ENCODE measurements around the gene GDI1.

The GDI1 gene

GRCh38 chrX:154482786-154483185 is 45.8 kb downstream of the GDI1 start:
- DNase-seq (ENCODE audit: low spot score): no peak

DNA sequence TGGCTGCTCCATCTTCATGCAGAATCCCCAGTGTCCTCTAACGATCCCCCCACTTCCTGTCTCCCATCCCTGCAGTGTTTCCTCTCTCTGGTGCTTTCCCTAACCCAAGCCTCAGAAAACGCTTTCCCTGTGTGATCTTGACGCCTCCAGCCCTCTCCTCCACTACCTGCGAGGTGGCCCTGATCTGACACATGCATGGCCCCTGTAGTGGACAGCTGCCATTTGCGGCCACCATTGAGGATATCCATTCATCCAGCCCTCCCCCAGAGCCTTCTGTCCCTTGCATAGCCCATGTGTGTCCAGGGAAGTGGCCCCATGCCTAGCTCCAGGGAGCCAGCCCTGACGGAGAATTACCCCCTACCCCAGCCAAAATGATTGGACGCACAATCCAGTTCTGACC is 46.4 kb downstream of the GDI1 start:
- DNase-seq (ENCODE audit: low spot score): no peak

- DNase-seq (ENCODE audit: low spot score): peak; percentile 35
These were observed 47.5 kb downstream of the GDI1 start for GRCh38 chrX:154484255-154485149.

- no peak for DNase-seq (ENCODE audit: low spot score)
These were observed 48.4 kb downstream of the GDI1 start for GRCh38 chrX:154485150-154486051.

GRCh38 chrX:154486052-154486395 is 49.1 kb downstream of the GDI1 start:
- DNase-seq (ENCODE audit: low spot score): peak; percentile 54

GRCh38 chrX:154486396-154487207 is 49.6 kb downstream of the GDI1 start, which contains the start of gene UBL4A:
Gene UBL4A, minus strand, starts transcription at chrX:154486615. Its CDS starts 31 bp downstream, at chrX:154486584.
- DNase-seq (ENCODE audit: low spot score): peak; percentile 59

DNA sequence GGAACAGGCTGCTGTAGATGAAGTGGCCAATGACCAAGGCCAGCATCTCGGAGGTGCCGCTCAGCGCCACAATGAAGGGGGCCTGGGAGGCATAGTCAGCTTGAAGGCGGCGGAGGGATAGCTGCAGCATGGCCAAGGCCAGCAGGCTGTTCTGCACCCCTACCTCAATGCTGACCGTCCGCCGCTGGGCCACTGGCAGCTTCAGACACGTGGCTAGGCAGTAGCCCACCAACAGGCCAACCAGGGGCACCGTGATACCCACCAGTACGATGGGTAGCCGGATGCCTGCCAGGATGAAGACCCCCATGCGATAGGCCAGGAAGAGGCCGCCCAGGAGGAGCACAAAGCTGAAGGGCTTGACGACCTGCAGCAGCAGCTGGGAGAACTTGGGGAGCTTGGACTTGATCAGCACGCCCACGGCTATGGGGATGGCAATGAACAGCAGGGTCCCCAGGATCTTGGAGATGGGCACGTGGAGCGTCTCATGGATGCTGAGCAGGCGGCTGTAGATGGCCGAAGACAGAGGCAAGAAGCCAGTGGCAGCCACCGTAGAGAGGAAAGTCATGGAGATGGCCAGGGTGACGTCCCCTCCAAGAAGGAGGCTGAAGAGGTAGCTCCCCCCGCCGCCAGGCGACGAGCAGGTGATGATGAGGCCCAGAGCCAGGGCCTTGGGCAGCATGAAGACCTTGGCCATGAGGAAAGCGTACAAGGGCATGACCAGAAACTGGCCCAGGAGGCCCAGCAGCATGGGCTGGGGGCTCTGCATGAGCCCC is 50.8 kb downstream of the GDI1 start:
- peak; percentile 36 for DNase-seq (ENCODE audit: low spot score)

GRCh38 chrX:154488336-154489075 is 51.6 kb downstream of the GDI1 start:
- peak; percentile 38 for DNase-seq (ENCODE audit: low spot score)

DNA sequence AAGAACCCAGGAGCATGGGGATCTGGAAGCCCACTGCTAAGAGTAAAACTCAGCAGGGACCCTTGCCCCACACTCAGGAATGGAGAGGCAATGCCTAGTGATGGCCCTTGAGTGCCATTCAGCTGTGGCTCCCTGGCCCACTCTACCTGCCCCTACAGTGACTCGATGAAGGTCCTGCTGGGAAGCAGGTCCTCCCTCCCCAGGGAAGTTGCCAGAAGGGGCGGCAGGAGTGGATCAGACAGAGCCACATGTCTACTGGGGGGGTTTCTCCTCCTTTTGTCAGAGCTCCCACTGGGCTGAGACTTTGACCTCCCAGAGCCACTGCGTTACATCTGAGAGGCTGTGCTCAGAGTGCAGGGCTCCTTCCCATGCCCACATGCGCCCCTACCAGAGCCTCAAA is 52.2 kb downstream of the GDI1 start:
- peak; percentile 37 for DNase-seq (ENCODE audit: low spot score)

GRCh38 chrX:154490021-154490413 is 53.1 kb downstream of the GDI1 start:
- no peak for DNase-seq (ENCODE audit: low spot score)

DNA sequence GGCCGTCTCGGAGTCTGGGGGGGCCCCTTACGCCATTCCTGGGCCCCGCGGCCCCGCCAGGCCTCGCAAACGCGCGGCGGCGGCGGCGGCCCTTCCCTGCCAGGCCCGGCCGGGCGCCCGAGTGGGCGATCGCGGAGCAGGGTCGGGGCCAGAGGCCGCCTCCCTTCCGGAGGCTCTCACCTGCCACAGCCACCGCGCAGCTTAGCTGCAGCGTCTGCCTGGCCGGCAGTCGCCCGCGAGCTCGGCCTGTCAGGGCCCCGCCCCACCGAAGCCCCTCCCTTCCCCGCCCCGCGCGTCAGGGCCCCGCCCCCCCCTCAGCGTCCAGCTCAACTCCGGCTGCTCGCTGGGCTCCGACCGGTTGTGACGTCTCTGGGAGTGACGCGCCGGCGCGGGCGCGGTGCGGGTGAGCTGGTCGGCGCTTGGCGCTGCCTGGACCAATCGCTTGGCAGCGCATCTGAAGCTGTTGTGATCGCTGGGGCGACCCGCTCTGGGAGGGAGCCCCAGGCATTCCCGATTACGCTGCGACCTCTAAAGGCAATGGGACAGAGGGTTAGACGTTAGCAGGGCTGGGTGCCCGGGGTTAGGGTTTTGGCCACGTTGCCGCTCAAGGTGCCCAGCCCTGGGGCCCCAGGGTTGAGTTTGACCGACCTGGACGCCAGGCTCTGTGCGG is 53.6 kb downstream of the GDI1 start, which contains the start of gene SLC10A3:
TSS of gene SLC10A3 (minus strand) at position 216 of the 670 bp plus-strand sequence. CDS start 1,689 bp downstream, outside the sequence.
- peak; percentile 93 for DNase-seq (ENCODE audit: low spot score)

Measured in ecto neural progenitor cell (in vitro differentiated cells).